ENCODE data around the gene HPSE. TPM values are rescaled to one million over a fixed set of nuclear protein-coding genes. Genes with fewer than 3 reads are reported as not detected.

The HPSE gene
- total and polyA plus RNA-seq, 9 of the 15 experiments (the other 6 are each of a cell fraction or from before 2014, with no cell fraction given), result 0.01 to 0.42 (median 0.14) TPM; not detected in 1

DNA sequence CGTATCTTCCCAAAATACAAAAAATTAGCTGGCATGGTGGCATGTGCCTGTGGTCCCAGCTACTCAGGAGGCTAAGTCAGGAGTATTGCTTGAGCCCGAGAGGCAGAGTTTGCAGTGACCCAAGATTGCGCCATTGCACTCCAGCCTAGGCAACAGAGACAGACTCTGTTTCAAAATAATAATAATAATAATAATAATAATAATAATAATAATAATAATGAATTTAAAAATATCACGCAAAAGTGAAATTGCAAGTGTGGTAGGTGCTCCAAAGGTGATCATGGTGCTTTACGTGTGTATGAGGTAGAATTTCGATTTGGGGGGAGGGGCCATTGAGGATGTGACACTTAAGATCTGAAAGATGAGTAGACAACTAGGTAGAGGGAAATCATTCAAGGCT, 4.9 kb upstream of the HPSE start:
- H3K9me1 ChIP-seq (ENCODE audit: control insufficient read depth, insufficient read depth, low read length), result no peaks in the 10 kb centered on the region
- CTCF ChIA-PET (ENCODE audit: low intra/inter-chr PET ratio), result no interaction called here
- TF ChIP-seq MAFG (tag; conservative IDR thresholded peaks at IDR 0.05) (no peak), ZNF316 (IDR thresholded peaks at IDR 0.05) (no peak), GATAD2B (IDR thresholded peaks at IDR 0.05; ENCODE audit: borderline replicate concordance) (no peak), ZFX (CRISPR knock-in tag; IDR thresholded peaks at IDR 0.05) (no peak), WHSC1 (IDR thresholded peaks at IDR 0.05; ENCODE audit: low read length) (no peak), PHF20 (IDR thresholded peaks at IDR 0.05; ENCODE audit: partially characterized antibody) (no peak), ZNF232 (CRISPR knock-in tag; IDR thresholded peaks at IDR 0.05) (no peak), ZZZ3 (IDR thresholded peaks at IDR 0.05) (no peak), TBL1XR1 (IDR thresholded peaks at IDR 0.05; ENCODE audit: low read length in 2 of 2) (no peak), FOSL1 (tag; conservative IDR thresholded peaks at IDR 0.05) (no peak), DIDO1 (tag; IDR thresholded peaks at IDR 0.05; ENCODE audit: low read depth) (no peak), ZNF311 (CRISPR knock-in tag; IDR thresholded peaks at IDR 0.05) (no peak), FOXK2 (conservative IDR thresholded peaks at IDR 0.05 in 1 of 2, IDR thresholded peaks at IDR 0.05 in 1 of 2; ENCODE audit: low read depth in 2 of 2) (no peak), KLF10 (CRISPR knock-in tag; IDR thresholded peaks at IDR 0.05) (no peak), GATA2 (CRISPR knock-in tag; IDR thresholded peaks at IDR 0.05) (no peak)
- TF ChIP-seq, protein P1, sequence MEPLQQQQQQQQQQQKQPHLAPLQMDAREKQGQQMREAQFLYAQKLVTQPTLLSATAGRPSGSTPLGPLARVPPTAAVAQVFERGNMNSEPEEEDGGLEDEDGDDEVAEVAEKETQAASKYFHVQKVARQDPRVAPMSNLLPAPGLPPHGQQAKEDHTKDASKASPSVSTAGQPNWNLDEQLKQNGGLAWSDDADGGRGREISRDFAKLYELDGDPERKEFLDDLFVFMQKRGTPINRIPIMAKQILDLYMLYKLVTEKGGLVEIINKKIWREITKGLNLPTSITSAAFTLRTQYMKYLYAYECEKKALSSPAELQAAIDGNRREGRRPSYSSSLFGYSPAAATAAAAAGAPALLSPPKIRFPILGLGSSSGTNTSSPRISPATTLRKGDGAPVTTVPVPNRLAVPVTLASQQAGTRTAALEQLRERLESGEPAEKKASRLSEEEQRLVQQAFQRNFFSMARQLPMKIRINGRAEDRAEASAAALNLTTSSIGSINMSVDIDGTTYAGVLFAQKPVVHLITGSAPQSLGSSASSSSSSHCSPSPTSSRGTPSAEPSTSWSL (CRISPR knock-in tag; IDR thresholded peaks at IDR 0.05; ENCODE audit: borderline replicate concordance), result no peak
- TF ChIP-seq, protein P2, sequence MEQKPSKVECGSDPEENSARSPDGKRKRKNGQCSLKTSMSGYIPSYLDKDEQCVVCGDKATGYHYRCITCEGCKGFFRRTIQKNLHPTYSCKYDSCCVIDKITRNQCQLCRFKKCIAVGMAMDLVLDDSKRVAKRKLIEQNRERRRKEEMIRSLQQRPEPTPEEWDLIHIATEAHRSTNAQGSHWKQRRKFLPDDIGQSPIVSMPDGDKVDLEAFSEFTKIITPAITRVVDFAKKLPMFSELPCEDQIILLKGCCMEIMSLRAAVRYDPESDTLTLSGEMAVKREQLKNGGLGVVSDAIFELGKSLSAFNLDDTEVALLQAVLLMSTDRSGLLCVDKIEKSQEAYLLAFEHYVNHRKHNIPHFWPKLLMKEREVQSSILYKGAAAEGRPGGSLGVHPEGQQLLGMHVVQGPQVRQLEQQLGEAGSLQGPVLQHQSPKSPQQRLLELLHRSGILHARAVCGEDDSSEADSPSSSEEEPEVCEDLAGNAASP (IDR thresholded peaks at IDR 0.05), result no peak
- TF ChIP-seq, protein P3, sequence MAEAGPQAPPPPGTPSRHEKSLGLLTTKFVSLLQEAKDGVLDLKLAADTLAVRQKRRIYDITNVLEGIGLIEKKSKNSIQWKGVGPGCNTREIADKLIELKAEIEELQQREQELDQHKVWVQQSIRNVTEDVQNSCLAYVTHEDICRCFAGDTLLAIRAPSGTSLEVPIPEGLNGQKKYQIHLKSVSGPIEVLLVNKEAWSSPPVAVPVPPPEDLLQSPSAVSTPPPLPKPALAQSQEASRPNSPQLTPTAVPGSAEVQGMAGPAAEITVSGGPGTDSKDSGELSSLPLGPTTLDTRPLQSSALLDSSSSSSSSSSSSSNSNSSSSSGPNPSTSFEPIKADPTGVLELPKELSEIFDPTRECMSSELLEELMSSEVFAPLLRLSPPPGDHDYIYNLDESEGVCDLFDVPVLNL (CRISPR knock-in tag; IDR thresholded peaks at IDR 0.05; ENCODE audit: low read depth), result no peak
- WGBS (ENCODE audit: insufficient coverage, low coverage, missing lambda C conversion rate), result 9% methylated on average over 6 of the region's 6 CpGs
- POLR2A ChIA-PET, result no interaction called here
- H2AFZ ChIP-seq (ENCODE audit: low read depth, low read length), result no peak overlapping the region
- FAIRE-seq (no peak), ATAC-seq (no peak), DNase-seq (ENCODE audit: extremely low read depth in 1 of 4, low spot score in 3 of 4) (no peak)
- intact Hi-C loops (cut with micrococcal nuclease) (no loop called here), in situ Hi-C loops (cut with MboI) (no loop called here)
- H3K36me3 ChIP-seq (ENCODE audit: control insufficient read depth, insufficient read depth, low read length), result no peaks in the 10 kb centered on the region
- no peaks in the 10 kb centered on the region for H3K9me3 ChIP-seq (replicated peaks; ENCODE audit: control insufficient read depth, insufficient read depth, low read depth, low read length)
- H3K79me2 ChIP-seq (ENCODE audit: control insufficient read depth, insufficient read depth, low read length), result no peaks in the 10 kb centered on the region
- no peak overlapping the region for H3K4me2 ChIP-seq (ENCODE audit: insufficient read depth, low read length)
- H3K27me3 ChIP-seq (ENCODE audit: control insufficient read depth in 2 of 2, insufficient read depth in 2 of 2, low read length in 2 of 2), result peaks cover 3 to 16% of the 10 kb centered on the region in 2 experiments; a peak in 2 of 5 replicates
- no peak overlapping the region for H3K4me3 ChIP-seq
- no peak overlapping the region for H3K9ac ChIP-seq (ENCODE audit: insufficient read depth in 1 of 2, low read depth in 2 of 2, low read length in 2 of 2)
- H3K27ac ChIP-seq (ENCODE audit: extremely low read depth, low read depth, low read length), result no peak overlapping the region
- BruUV-seq (replicated peaks), result no TSS peak
- no peaks in the 10 kb centered on the region for H4K20me1 ChIP-seq (replicated peaks; ENCODE audit: control insufficient read depth, insufficient read depth, low read length)
- peaks cover 0 to 5% of the 10 kb centered on the region in 2 experiments; a peak in 2 of 5 replicates for H3K4me1 ChIP-seq (replicated peaks in 1 of 2; ENCODE audit: control insufficient read depth in 2 of 2, insufficient read depth in 2 of 2, low read length in 2 of 2)

All from K562 (cell line).